GM21619 (cell line): ENCODE data around the gene AEBP1.

Experiments
- ATAC-seq: cut with Tn5 transposase; IDR thresholded peaks from one replicate; pipeline ENCODE4 v1.9.1; 2021; ENCODE audit not compliant: unreplicated experiment

Gene AEBP1

GRCh38 chr7:44152971-44153947 lies 49.1 kb downstream of the AEBP1 start:
- ATAC-seq: no peak

DNA sequence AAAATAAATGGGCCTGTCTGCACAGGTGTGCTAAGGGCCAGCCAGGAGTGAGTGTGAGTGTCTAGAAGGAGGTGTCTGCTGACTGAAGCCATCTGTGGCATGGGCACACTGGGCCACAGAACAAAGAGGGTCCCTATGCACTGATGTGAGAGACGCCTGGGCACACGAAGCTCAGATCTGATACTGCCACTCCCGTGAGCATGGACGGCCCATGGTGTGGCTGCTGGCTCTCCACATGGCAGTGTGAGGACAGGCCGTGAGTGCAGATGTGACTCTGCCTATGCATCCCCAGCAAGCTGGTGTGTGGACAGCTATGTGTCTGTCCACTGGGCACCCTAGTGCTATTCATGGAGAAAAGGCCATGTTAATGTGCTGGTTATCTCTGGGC lies 49.8 kb downstream of the AEBP1 start:
- ATAC-seq: no peak

DNA sequence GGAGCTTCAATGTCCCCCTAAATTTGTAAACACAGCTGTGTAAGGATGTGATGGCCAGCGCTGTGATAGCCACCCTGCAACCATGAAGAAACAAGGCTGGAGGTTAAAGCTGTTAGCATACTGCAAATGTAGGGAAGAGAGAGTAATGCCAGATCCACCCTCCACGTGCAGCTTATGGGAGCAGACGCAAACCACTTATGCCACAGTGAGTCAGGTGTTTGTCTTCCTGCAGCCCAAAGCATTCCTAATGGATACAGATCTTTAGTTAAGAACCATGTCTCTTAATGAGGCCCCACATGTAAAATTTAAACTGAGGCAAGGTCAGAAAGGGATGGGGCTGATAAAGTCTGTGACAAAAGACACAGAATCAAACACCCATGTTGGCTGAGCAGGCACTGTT lies 50.6 kb downstream of the AEBP1 start:
- no peak for ATAC-seq

- no peak for ATAC-seq
Measured at GRCh38 chr7:44155191-44156185, 51.3 kb downstream of the AEBP1 start.

GRCh38 chr7:44156453-44157010 lies 52.4 kb downstream of the AEBP1 start:
- no peak for ATAC-seq

GRCh38 chr7:44157116-44158080 lies 53.3 kb downstream of the AEBP1 start:
- no peak for ATAC-seq

DNA sequence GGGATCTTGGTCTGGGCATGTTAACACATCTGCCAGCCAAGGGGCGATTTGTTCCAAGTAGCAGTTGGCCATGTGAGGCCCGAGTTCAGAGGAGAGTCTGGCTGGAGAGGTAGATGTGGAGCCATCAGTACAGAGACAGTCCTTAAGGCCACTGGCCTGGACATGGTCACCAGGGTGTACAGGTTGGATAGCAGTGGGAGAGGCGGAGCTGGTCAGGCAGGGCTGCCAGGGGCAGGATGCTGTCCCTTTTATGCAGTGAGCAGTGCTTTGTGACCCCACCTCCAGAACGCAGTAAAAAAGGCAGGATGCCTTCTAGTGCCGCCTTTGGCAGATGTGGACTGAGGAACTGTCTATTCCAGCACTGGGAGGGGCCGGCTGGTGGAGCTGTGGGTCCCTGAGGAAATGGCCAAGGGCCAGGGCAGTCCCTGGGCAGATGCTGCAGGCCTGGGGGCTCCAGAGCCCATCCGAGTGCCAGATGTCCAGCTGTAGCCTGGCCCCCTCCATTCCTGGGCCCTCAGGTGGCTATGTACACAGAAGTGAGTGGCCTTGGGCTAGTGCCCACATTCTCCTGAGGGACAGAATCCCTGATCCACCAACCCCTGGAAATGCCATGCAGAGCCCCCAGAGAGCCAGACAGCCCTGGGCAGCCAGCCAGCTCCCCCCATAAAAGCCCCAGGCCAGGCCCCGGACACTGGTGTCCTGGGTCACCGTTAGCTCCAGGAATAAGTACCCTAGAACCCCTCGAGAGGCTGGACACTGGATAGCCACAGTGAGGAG lies 54.1 kb downstream of the AEBP1 start:
- ATAC-seq: no peak

DNA sequence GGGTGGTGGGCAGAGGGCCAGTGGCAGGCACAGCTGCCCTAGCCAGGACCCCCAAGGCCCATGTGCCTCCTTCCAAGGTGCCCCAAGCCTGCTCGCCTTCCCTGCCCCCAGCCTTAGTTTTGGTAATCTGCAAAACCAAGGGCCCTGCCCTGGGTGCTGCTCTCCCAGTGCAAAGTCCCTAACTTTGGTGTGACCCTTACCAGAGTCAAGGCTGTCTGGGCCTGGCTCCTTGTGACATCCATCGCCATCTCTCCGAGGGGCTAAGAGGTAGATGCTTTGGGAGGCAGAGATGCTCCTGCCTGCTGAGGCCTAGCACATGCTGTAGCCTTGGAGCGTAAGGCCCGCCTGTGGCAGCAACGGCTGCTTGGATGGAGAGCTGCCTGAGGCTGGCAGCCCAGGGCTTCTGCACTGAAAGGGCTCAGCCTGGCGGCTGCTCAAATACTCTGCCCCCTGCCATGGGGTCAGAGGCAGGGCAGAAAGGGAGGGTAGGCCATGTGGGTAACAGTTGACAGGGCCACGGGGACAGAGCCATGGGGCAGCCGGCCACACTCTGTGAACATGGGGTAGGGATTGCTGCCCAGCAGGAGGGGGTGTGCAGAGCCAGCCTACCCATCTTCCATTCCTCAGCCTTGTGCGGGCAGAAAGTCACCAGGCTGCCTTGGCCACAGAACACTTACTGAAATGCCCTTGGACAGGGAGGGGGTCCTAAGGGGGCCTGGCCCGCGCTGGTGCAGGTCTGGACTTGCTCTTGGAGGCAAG lies 54.9 kb downstream of the AEBP1 start:
- no peak for ATAC-seq

GRCh38 chr7:44159824-44160630 lies 55.9 kb downstream of the AEBP1 start:
- ATAC-seq: no peak

GRCh38 chr7:44161371-44161770 lies 57.2 kb downstream of the AEBP1 start:
- no peak for ATAC-seq

GRCh38 chr7:44162179-44162578 lies 58.0 kb downstream of the AEBP1 start:
- no peak for ATAC-seq

GRCh38 chr7:44162785-44163395 lies 58.7 kb downstream of the AEBP1 start:
- no peak for ATAC-seq

- no peak for ATAC-seq
Measured at GRCh38 chr7:44163591-44163990, 59.4 kb downstream of the AEBP1 start.
